Calu3 (cell line): ENCODE results near the gene SLC7A6OS. TPM values are rescaled to one million over a fixed set of nuclear protein-coding genes. Genes with fewer than 3 reads are reported as not detected.

Experiments used
- BruUV-seq: library from RNA; stranded (reverse); fragments of 400-500 nt; replicated peaks from 2 replicates; lab custom pipeline; 2021; lab: Mats Ljungman, UMichigan
- CTCF ChIA-PET: fragments of 300-600 bp; sonication (Branson Sonifier 250); formaldehyde crosslinking; loops from one replicate; lab custom pipeline; 2022; ENCODE audit warnings: antibody characterized with exemption; lab: Charles Lee
- DNase-seq: peaks from one replicate; pipeline ENCODE4 v3.0.0; 2022
- H3K27ac Mint-ChIP-seq: one replicate; pipeline ENCODE4 v1.8.0; 2022; ENCODE audit warnings: mixed read lengths; ENCODE audit not compliant: unreplicated experiment
- H3K27me3 Mint-ChIP-seq: one replicate; pipeline ENCODE4 v1.8.0; 2022; ENCODE audit warnings: mixed read lengths; ENCODE audit not compliant: unreplicated experiment
- H3K36me3 Mint-ChIP-seq: one replicate; pipeline ENCODE4 v1.8.0; 2022; ENCODE audit warnings: mild to moderate bottlenecking, moderate library complexity, mixed read lengths; ENCODE audit not compliant: insufficient read depth, unreplicated experiment
- H3K4me1 Mint-ChIP-seq: one replicate; pipeline ENCODE4 v1.8.0; 2022; ENCODE audit warnings: mild to moderate bottlenecking, low read depth, mixed read lengths; ENCODE audit not compliant: unreplicated experiment
- H3K4me3 Mint-ChIP-seq: one replicate; pipeline ENCODE4 v1.8.0; 2022; ENCODE audit warnings: mild to moderate bottlenecking, low read depth, moderate library complexity, mixed read lengths; ENCODE audit not compliant: unreplicated experiment
- H3K9me3 Mint-ChIP-seq: one replicate; pipeline ENCODE4 v1.8.0; 2022; ENCODE audit warnings: low read depth, mixed read lengths; ENCODE audit not compliant: unreplicated experiment
- CTCF ChIP-seq: fragments of 200-600 bp; IDR thresholded peaks from one replicate; pipeline ENCODE4 v1.8.0; 2022; ENCODE audit warnings: antibody characterized with exemption; ENCODE audit not compliant: unreplicated experiment
- intact Hi-C: fragments of 100-400 bp; cut with micrococcal nuclease; formaldehyde crosslinking; loops from one replicate; pipeline ENCODE4 v1.10.0; 2022; ENCODE audit not compliant: unreplicated experiment
- total RNA-seq: library from RNA; stranded (reverse); gene quantifications from 2 replicates; pipeline ENCODE4 v1.2.3, GENCODE V29; 2022

The SLC7A6OS gene
- total RNA-seq, 1 experiment from 2014 or later = 28.4 TPM

- TF ChIP-seq CTCF = no peak
- intact Hi-C loops = no loop called here
- CTCF ChIA-PET = interaction anchor here (0.7 to 1.5 kb wide), 3 partner anchors 10 to 26 kb away, joined by 3 to 7 read pairs (median 3); no protein-coding TSS in a partner anchor
These were observed 24.3 kb downstream of the SLC7A6OS start for GRCh38 chr16:68286153-68287074.

GRCh38 chr16:68285683-68286082, 25.1 kb downstream of the SLC7A6OS start:
- BruUV-seq = no TSS peak
- no peaks in the 10 kb centered on the region for H3K4me1 Mint-ChIP-seq
- no peak for DNase-seq
- CTCF ChIA-PET = interaction anchor here (0.7 to 1.5 kb wide), 2 partner anchors 11 to 15 kb away, joined by 3 to 7 read pairs; no protein-coding TSS in a partner anchor
- no peaks in the 10 kb centered on the region for H3K27me3 Mint-ChIP-seq
- peaks cover 19% of the 10 kb centered on the region for H3K36me3 Mint-ChIP-seq
- H3K4me3 Mint-ChIP-seq = no peak overlapping the region
- no peak for TF ChIP-seq CTCF
- H3K9me3 Mint-ChIP-seq = no peaks in the 10 kb centered on the region
- intact Hi-C loops = no loop called here
- H3K27ac Mint-ChIP-seq = no peak overlapping the region

More at GRCh38 chr16:68286153-68287074, 24.3 kb downstream of the SLC7A6OS start:
- peaks cover 22% of the 10 kb centered on the region for H3K36me3 Mint-ChIP-seq
- H3K4me3 Mint-ChIP-seq = no peak overlapping the region
- no TSS peak for BruUV-seq
- DNase-seq = no peak
- no peaks in the 10 kb centered on the region for H3K4me1 Mint-ChIP-seq
- H3K9me3 Mint-ChIP-seq = no peaks in the 10 kb centered on the region
- H3K27ac Mint-ChIP-seq = no peak overlapping the region
- H3K27me3 Mint-ChIP-seq = no peaks in the 10 kb centered on the region

GRCh38 chr16:68284847-68285246, 25.9 kb downstream of the SLC7A6OS start:
- DNase-seq = no peak
- Mint-ChIP-seq H3K4me3 (no peak overlapping the region), H3K9me3 (no peaks in the 10 kb centered on the region), H3K27ac (no peak overlapping the region), H3K4me1 (no peaks in the 10 kb centered on the region), H3K36me3 (peaks cover 19% of the 10 kb centered on the region), H3K27me3 (no peaks in the 10 kb centered on the region)
- intact Hi-C loops = loop anchor here (1.0 kb wide), 1 partner anchor 19 kb away; no protein-coding TSS in a partner anchor
- BruUV-seq = no TSS peak
- CTCF ChIA-PET = interaction anchor here (0.6 kb wide), 1 partner anchor 20 kb away, joined by 4 read pairs; no protein-coding TSS in a partner anchor
- TF ChIP-seq CTCF = no peak

- CTCF ChIA-PET = interaction anchor here (0.6 kb wide), 2 partner anchors 19 to 244 kb away, joined by 3 to 4 read pairs; no protein-coding TSS in a partner anchor
- Mint-ChIP-seq H3K4me1 (no peaks in the 10 kb centered on the region), H3K27ac (no peak overlapping the region), H3K9me3 (no peaks in the 10 kb centered on the region), H3K27me3 (no peaks in the 10 kb centered on the region), H3K4me3 (no peak overlapping the region), H3K36me3 (peaks cover 19% of the 10 kb centered on the region)
- intact Hi-C loops = loop anchor here (1.0 kb wide), 1 partner anchor 18 kb away; no protein-coding TSS in a partner anchor
- no peak for TF ChIP-seq CTCF
- no peak for DNase-seq
- no TSS peak for BruUV-seq
These were observed 26.7 kb downstream of the SLC7A6OS start for GRCh38 chr16:68283801-68284598.
